Peyer's patch (tissue), 4 donors: ENCODE measurements around the gene PVR.

ENCODE experiments used
- POLR2A ChIP-seq, 2 donors: fragments of 450-650 bp; IDR thresholded peaks; one replicate each; pipeline ENCODE4 v1.5.1; 2017; ENCODE audit warnings: antibody characterized with exemption in 2 of 2, mild to moderate bottlenecking in 2 of 2, moderate library complexity in 2 of 2
- TF ChIP-seq, protein P1 (sequence below), 6 experiments: fragments of 450-650 bp in 4 of 6; fragments of 200-600 bp in 2 of 6; sonication (generic) in 1 of 6; IDR thresholded peaks; one replicate each; pipeline ENCODE4 v1.5.1; 2017 to 2019; ENCODE audit warnings: antibody characterized with exemption in 6 of 6, mild to moderate bottlenecking in 3 of 6, moderate library complexity in 1 of 6

DNA sequence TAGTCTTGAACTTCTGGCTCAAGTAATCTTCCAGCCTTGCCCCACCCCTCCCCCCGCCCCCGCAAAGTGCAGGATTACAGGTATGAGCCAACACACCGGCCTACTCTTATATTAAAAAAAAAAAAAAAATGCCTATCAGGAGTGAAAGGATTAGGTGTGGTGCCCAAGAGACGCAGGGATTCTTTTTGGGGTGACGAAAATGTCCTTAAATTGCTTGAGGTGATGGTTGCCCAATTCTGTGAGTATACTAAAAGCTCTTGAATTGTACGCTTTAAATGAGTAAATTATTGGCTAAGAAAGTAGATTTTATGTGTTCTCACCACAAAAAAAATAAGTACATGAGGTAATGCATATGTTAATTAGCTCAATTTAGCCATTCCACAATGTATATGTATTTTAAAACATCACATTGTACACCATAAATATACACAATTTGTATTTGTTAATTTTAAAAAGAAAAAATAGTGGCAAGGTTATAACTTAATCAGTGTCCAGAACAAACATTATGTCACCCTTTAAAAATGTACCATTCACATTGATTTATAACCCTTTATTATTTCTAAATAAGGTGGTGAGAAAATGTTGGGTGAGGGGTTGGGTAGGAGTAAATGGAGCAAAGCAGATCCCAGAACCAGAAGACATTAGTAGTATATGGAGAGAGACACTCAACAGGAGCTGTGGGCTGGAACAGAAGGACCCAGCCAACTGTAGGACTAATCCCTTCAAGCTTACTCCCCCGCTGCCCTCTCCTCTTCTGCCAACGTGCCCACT lies 26.4 kb upstream of the PVR start:
- TF ChIP-seq, protein P1, sequence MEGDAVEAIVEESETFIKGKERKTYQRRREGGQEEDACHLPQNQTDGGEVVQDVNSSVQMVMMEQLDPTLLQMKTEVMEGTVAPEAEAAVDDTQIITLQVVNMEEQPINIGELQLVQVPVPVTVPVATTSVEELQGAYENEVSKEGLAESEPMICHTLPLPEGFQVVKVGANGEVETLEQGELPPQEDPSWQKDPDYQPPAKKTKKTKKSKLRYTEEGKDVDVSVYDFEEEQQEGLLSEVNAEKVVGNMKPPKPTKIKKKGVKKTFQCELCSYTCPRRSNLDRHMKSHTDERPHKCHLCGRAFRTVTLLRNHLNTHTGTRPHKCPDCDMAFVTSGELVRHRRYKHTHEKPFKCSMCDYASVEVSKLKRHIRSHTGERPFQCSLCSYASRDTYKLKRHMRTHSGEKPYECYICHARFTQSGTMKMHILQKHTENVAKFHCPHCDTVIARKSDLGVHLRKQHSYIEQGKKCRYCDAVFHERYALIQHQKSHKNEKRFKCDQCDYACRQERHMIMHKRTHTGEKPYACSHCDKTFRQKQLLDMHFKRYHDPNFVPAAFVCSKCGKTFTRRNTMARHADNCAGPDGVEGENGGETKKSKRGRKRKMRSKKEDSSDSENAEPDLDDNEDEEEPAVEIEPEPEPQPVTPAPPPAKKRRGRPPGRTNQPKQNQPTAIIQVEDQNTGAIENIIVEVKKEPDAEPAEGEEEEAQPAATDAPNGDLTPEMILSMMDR (IDR thresholded peaks at IDR 0.05) = no peak
- TF ChIP-seq POLR2A (IDR thresholded peaks at IDR 0.05) = no peak
